ENCODE data around the gene MON1A.
"Not testable (repeated sequence)": the region's sequence is repeated elsewhere in the genome, so short reads cannot be mapped to it uniquely, and the experiment has no call there.

The MON1A gene

GRCh38 chr3:49939858-49940666, 10.5 kb upstream of the MON1A start, which contains the start of gene RBM6 (continued):
- TF ChIP-seq TSHZ2 (CRISPR knock-in tag; IDR thresholded peaks at IDR 0.05) (0 out of 2 replicates have a peak, but pooled peaks have one; percentile 55), ARNTL (CRISPR knock-in tag; IDR thresholded peaks at IDR 0.05; ENCODE audit: borderline replicate concordance, low read depth) (no peak), TOX (CRISPR knock-in tag; IDR thresholded peaks at IDR 0.05; ENCODE audit: borderline replicate concordance) (no peak), RARB (CRISPR knock-in tag; IDR thresholded peaks at IDR 0.05) (peak; percentile 29; the same call in 1 of the 2 replicates), ZNF565 (CRISPR knock-in tag; conservative IDR thresholded peaks at IDR 0.05; ENCODE audit: low read depth) (no peak)

- no peak for TF ChIP-seq CSRNP3 (CRISPR knock-in tag; IDR thresholded peaks at IDR 0.05)
- ATAC-seq = no peak
These were observed 7.5 kb upstream of the MON1A start for GRCh38 chr3:49937090-49937489.

GRCh38 chr3:49932281-49932680, 2.7 kb upstream of the MON1A start:
- not testable (repeated sequence) for ATAC-seq

- no peak for TF ChIP-seq ZNF565 (CRISPR knock-in tag; conservative IDR thresholded peaks at IDR 0.05; ENCODE audit: low read depth)
- ATAC-seq = no peak
These were observed 1.3 kb upstream of the MON1A start for GRCh38 chr3:49930922-49931321.

GRCh38 chr3:49930168-49930690, 618 bp upstream of the MON1A start:
- TF ChIP-seq GLIS3 (CRISPR knock-in tag; IDR thresholded peaks at IDR 0.05) (no peak), PATZ1 (CRISPR knock-in tag; IDR thresholded peaks at IDR 0.05; ENCODE audit: borderline replicate concordance) (no peak), BACH2 (CRISPR knock-in tag; IDR thresholded peaks at IDR 0.05; ENCODE audit: borderline replicate concordance) (no peak), RARB (CRISPR knock-in tag; IDR thresholded peaks at IDR 0.05) (no peak)
- no peak for ATAC-seq

- TF ChIP-seq ARNTL (CRISPR knock-in tag; IDR thresholded peaks at IDR 0.05; ENCODE audit: borderline replicate concordance, low read depth) (no peak), TOX (CRISPR knock-in tag; IDR thresholded peaks at IDR 0.05; ENCODE audit: borderline replicate concordance) (no peak), PATZ1 (CRISPR knock-in tag; IDR thresholded peaks at IDR 0.05; ENCODE audit: borderline replicate concordance) (no peak), TCF4 (CRISPR knock-in tag; IDR thresholded peaks at IDR 0.05; ENCODE audit: borderline replicate concordance) (no peak), ZFP30 (CRISPR knock-in tag; IDR thresholded peaks at IDR 0.05) (no peak)
- no peak for ATAC-seq
These were observed 1.1 kb downstream of the MON1A start for GRCh38 chr3:49928481-49929017.

All from SK-N-SH treated with all-trans-retinoic acid at 6 μM for 48 hours (cell line).